HG02759 (cell line): ENCODE data around the gene SYPL1.

Source experiments
- ATAC-seq: cut with Tn5 transposase; IDR thresholded peaks from one replicate; pipeline ENCODE4 v1.9.1; 2021; ENCODE audit warnings: mild to moderate bottlenecking, moderate library complexity; ENCODE audit not compliant: unreplicated experiment

SYPL1 gene

GRCh38 chr7:106054156-106054910 lies 57.8 kb downstream of the SYPL1 start:
- no peak for ATAC-seq

DNA sequence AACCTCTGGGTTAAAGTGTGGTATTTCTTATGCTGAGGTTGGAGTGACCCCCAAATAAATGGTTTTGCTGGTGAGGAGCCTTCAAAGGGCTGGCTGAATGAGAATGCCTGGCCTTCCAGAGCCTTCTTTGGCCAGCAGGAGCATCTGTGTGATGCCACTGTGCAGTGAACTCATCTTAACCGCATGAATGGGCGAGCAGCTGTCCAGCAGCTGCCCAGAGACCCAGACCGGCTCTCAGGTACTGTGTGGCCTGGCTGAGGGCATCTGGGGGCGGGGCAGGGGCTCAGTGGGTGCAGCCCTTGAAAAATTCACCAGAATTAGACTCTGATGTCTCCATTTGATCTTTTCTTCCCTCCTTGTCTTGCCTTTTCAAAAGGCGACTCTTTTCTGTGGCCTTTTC lies 59.0 kb downstream of the SYPL1 start:
- no peak for ATAC-seq

DNA sequence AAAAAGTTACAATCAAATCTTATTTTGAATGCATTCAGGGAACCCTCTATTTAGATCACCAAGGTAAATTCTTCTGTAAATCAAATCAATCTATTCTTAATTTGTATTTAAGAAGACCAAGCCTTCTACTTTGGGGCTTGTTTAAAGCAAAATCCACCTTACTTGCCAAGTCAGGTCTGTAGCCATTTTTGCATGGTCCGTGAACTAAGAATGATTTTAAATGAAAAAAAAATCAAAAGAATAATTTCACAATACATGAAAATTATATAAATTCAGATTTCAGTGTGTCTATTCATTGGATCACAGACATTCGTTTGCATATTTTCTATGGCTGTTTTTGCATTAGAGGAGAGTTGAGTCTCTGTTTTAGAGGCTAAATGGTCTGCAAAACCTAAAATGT lies 59.4 kb downstream of the SYPL1 start:
- ATAC-seq, result no peak

DNA sequence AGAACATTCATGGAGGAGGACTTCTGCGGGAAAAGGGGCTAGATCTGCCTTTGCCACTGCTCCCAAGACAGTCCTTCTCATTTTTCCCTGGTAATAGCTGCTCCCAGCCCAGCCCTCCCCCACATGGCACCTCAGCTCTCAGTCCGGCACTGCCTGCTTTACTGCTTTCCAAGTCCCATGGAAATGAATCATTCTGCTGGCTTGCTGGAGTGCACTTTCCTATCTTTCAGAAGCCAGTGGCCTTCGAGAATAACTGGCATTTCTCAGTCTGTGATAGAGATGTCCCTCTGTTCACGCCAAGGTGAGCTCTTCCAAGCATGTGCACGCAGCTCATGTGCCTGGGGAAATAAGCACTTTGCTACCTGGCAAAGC lies 61.4 kb downstream of the SYPL1 start:
- ATAC-seq, result no peak

DNA sequence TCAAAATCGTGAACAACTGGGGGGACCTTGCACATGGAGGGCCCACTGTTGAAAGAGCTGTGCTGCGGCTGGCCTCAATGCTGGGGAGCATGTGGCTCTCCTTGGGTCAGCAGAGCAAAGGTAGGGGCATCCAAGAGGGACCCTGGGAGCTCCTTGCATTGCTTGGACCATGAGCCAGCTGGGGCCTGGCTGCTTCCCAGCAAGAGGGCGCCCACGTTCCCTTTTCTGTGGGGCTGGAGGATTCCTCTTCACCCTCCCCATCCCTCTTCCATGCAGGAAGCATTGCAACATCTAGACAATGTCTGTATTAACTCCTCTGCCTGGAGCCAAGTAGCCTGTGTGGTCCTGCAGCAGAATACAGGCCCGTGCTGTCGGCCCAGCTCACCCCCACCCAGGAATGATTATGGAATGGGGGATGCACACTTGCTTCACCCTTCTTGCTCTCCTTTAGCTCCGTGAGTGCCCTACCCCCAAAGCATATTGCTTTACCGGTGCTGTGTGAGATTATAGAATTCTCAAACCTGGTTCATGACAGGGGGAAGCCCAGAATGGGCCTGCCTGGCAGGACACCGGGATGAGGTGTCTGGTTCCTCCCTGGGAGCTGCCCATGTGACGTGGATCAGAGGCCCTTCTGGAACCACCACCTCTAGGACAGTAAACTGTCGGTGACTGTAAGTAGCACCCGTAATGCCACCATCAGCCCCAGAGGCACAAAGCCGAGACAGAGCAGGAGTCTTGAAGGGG lies 61.9 kb downstream of the SYPL1 start:
- no peak for ATAC-seq

- ATAC-seq, result no peak
These were observed 62.9 kb downstream of the SYPL1 start for GRCh38 chr7:106049139-106049752.

- no peak for ATAC-seq
These were observed 63.4 kb downstream of the SYPL1 start for GRCh38 chr7:106048706-106049020.

DNA sequence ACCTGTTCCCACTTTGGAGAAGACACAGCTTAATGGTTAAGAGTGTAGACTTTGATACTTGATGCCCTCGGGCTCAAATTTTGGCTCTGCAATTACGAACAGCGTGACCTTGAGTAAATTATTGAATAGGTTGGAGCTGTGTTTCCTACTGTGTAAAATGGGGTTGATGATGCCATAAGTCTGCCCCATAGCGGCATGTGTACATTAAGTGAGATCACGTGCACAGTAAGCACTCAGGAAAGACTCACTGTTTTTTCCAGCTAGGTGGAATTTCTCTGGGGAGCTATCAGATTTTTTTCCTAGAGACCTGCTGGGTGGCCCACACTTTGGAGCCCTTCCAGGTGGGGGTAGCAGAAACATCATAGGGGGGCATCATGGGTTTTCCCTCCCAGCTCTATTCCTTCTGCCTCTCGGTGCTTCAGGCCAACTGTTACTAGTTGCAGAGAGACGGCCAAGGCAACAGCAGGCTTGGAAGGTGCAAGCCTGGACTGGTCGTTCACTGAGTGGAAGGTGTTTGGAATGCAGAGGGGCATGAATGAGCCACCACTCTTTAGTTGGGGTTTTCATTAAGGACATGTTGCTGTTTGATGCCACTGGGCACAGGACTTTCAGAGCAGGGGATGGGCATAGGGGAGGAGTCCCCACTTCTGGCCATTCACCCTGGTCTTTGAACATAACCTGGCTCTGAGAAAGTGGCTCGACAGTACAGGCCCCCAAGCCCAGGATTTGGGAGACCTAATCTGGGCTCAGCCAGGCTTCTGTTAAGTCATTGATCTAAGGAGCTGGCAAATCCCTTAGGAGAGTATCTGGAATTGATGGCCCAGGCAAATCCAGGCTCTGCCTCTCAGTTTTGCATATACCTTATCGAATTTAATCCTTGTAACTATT lies 64.0 kb downstream of the SYPL1 start:
- no peak for ATAC-seq

DNA sequence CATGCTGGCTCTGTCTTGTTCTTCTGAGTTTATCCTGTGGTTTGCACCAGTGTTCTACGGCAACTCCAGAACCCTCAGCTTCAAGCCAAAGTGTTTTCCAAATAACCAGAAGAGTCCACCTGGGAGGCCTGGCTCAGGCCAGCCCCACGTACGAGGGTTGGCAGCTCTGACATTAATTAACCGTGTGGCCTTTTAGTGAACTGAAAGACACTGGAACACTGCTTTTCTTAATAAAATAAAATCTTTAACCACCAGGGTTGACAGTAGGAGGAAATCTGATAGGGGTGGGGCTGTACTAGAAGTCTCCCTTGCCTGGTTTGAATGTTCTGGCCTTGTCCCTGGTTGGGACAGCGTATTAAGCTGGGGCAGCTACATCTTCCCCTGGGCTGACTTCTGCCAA lies 64.9 kb downstream of the SYPL1 start:
- ATAC-seq, result no peak

- ATAC-seq, result no peak
These were observed 66.5 kb downstream of the SYPL1 start for GRCh38 chr7:106045586-106045985.

DNA sequence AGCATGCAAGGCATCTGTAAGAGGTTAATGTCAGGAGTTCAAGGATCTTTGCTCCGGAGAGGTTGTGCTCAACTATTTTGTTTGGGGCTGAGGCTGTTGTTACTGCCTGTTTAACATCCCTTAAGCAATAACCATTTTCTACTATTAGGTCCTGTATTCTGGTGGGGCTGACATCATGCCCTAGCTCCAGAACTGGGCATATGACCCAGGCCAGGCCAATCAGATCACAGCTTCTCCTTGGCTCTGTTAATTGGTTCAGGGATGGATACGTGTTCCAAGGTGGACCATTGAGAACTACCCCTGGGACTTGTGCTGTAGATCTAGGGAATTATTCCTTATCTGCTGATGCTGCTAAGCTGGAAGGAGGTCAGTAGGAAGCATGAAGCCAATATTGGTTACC lies 67.0 kb downstream of the SYPL1 start:
- no peak for ATAC-seq

DNA sequence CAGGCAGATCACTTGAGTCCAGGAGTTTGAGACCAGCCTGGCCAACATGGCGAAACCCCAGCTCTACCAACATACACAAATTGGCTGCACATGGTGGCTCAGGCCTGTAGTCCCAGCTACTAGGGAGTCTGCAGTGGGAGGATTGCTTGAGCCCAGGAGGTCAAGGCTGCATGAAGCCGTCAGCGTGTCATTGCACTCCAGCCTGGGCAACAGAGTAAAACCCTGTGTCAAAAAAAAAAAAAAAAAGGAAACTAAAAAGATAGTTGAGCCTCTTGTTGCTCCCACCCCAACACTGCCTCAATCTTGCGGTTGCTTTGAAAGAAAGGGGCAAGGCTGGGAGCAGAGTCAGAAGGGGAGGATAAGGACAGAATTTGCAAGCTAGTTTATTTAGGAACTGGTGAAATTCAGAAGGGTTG lies 69.9 kb downstream of the SYPL1 start:
- ATAC-seq, result no peak

- ATAC-seq, result no peak
These were observed 70.9 kb downstream of the SYPL1 start for GRCh38 chr7:106041140-106041717.
